GM12892 (cell line): ENCODE data around the gene GDPD5.
A peak's percentile ranks its signal among the peaks of the same experiment; 100 is the strongest.
"Not testable (repeated sequence)": the region's sequence is repeated elsewhere in the genome, so short reads cannot be mapped to it uniquely, and the experiment has no call there.

Experiments
- DNase-seq: peaks from one replicate; pipeline ENCODE4 v3.0.0; 2011; ENCODE audit not compliant: insufficient read length
- FAIRE-seq: peaks from 2 replicates; lab custom pipeline; 2011; peaks lifted over from hg19 to GRCh38; lab: Jason Lieb, UNC
- POLR2A ChIP-seq: IDR thresholded peaks from 2 replicates; pipeline ENCODE4 v1.6.1; 2011; ENCODE audit warnings: low read depth, low read length, control low read depth
- POLR2AphosphoS5 ChIP-seq: IDR thresholded peaks from 2 replicates; pipeline ENCODE4 v1.6.1; 2011; ENCODE audit warnings: low read depth, low read length, control low read depth
- TAF1 ChIP-seq: IDR thresholded peaks from 2 replicates; pipeline ENCODE4 v1.6.1; 2011; ENCODE audit warnings: low read depth, mild to moderate bottlenecking, control low read depth, low read length, borderline replicate concordance

The GDPD5 gene

DNA sequence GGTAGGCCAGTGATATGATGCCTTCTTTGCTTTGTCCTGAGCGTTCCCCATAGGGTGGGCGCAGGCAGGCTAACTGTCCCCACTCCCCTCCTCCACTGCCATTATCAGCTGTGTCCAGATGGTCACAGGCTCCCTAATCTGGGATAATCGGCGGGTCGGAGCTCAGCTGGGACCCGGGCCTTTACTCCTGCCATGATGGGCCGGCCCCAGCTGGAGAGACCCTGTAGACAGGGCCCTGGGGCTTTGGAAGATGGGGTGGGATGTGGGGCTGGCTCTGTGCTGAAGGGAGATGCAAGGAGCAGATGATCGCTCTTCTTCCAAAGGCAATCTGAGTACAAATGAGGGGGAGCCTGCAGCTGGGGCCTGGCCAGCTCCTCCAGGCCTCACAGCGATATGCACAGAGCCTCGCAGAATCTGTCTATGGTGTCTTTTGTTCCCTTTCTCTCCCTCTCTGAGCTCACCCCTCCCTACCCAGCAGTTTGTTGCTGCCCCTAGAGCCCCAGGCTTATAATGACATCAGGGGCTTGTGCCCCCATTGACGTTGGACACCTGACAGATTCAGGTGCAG, 104.6 kb downstream of the GDPD5 start:
- TF ChIP-seq POLR2A (no peak), TAF1 (no peak), POLR2AphosphoS5 (no peak)
- DNase-seq (peak; percentile 5), FAIRE-seq (no peak)

DNA sequence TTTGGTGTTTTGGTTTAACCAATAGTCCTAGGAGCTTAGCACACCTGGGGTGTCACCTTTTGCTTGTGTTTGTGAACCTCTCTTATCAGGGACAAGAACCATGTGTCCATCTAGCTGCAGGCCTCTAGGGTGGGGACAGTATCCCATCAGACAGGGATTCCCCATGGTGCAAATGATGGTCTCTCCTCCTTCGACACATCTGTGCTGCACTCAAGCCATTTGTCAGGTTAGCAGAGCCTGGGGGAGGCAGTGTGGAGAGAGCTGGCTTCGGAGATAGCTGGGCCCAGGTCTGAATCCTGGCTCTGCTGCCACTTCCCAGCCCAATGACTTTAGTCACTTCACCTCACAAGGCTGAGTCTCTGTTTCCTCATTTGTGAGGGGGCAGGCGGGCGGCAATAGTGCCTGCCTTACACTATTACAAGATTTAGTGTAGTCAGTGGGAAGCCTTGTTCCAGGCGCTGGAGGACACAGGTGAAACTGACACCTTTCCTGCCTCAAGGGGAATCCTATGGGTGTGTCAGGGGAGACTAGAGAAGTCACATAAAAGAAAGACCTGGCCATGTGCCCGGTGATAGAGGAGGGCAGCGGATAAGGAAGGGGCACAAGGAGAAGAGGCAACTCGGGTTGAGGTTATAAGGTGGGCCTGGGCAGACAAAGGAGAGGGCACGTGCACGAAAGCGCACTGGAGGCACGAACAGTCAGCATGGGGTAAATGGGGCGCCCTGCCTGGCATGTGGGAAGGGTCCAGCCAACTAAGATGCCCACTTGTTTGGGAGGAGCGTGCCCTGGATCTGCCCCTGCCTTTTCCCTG, 105.3 kb downstream of the GDPD5 start:
- DNase-seq = no peak
- no peak for FAIRE-seq

DNA sequence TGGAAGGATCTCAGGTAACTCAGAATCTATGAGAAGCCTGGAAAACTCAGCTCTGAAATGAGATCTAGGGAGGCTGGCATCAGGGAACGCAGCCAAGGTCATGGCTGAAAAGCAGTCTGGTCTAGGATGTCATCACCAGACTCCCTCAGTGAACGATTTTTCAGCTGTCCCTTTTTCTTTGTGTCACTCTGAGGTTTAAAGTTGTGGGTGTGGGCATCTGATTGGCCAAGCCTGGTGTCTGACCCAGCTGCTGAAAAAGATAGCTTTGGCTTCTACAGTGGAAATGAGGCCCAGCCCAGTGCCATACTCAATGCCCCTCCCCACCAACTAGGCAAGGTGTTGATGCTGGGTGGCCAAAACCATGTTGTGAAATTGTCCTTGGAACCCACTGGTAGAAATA, 111.9 kb downstream of the GDPD5 start:
- TF ChIP-seq POLR2AphosphoS5 (no peak), TAF1 (no peak), POLR2A (no peak)
- no peak for FAIRE-seq
- DNase-seq = no peak

More for the DNA sequence above, 105.3 kb downstream of the GDPD5 start:
- TF ChIP-seq POLR2A = no peak
- no peak for TF ChIP-seq POLR2AphosphoS5
- no peak for TF ChIP-seq TAF1

DNA sequence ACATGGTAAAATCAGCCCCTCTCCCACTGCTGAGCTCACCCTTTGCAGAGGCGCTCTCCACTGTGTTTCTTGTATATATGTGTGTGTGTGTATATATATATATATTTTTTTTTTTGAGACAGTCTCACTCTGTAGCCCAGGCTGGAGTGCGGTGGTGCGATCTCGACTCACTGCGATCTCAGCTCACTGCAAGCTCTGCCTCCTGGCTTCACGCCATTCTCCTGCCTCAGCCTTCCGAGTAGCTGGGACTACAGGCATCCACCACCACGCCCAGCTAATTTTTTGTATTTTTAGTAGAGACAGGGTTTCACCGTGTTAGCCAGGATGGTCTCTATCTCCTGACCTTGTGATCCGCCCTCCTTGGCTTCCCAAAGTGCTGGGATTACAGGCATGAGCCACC, 112.6 kb downstream of the GDPD5 start:
- DNase-seq, FAIRE-seq: not testable (repeated sequence)

DNA sequence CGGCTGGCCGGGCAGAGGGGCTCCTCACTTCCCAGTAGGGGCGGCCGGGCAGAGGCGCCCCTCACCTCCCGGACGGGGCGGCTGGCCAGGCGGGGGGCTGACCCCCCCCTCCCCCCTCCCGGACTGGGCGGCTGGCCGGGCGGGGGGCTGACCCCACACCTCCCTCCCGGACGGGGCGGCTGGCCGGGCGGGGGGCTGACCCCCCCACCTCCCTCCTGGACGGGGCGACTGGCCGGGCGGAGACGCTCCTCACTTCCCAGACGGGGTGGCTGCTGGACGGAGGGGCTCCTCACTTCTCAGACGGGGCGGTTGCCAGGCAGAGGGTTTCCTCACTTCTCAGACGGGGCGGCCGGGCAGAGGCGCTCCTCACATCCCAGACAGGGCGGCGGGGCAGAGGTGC, 115.8 kb downstream of the GDPD5 start:
- not testable (repeated sequence) for FAIRE-seq, DNase-seq

DNA sequence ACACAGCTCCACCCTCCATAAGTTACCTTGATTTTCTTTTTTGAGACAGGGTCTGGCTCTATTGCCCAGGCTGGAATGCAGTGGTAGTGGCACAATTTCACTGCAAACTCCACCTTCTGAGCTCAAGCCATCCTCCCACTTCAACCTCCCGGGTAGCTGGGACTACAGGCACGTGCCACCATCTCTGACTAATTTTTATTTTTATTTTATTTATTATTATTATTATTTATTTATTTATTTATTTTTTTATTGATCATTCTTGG, 116.9 kb downstream of the GDPD5 start:
- TF ChIP-seq TAF1 = no peak
- TF ChIP-seq POLR2AphosphoS5 = no peak
- TF ChIP-seq POLR2A = no peak
- DNase-seq = no peak
- FAIRE-seq = no peak

DNA sequence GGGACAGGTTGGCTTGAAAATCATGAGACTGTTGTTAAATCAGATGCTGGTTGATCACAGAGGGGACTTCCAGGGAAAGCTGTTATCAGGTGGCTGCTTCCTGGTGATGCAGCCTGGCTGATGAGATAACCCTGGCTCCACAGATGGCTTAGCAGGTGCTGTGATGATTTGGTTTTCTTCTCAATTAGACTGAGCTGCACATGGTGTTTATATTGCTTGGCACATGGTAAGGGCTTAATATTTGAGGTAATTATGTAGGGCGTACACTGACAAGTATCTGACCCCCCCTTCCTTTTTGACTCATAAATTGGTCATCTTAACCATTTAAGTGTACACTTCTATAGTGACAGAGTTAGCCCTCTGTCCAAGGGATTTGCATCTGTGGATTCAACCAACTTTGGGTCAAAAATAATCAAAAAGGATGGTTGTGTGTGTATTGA, 119.4 kb downstream of the GDPD5 start:
- peak; percentile 44; the same call in 1 of the 2 replicates for TF ChIP-seq POLR2A
- TF ChIP-seq POLR2AphosphoS5 = no peak; the same call in 1 of the 2 replicates
- no peak for TF ChIP-seq TAF1
- FAIRE-seq = no peak
- no peak for DNase-seq

DNA sequence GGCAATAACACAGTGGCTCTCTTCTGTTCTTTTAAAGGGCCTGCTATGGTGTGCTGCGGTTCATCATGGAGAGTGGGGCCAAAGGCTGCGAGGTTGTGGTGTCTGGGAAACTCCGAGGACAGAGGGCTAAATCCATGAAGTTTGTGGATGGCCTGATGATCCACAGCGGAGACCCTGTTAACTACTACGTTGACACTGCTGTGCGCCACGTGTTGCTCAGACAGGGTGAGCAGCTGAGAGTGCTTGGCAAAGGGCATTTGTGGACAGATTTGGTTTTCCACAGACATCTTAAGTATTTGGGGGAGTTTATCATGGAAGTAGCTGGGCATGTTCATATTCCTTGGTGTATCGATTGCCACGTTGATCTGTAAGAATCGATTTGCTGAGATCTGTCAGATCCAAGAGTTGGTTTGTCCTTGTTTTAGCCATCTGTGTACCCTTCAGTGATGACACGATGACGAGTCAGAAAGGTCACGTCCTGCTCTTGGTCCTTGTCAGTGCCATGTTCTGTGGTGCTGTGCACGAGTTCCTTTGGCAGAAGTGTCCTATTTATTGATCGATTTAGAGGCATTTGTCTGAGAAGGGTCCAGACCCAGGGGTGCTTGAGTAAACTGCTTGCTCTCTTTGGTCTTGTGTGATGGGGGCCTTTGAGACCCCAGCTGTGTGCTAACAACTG, 121.6 kb downstream of the GDPD5 start:
- no peak for DNase-seq
- TF ChIP-seq POLR2AphosphoS5 (peak; percentile 27; the same call in 1 of the 2 replicates), POLR2A (no peak), TAF1 (no peak)
- FAIRE-seq = no peak

DNA sequence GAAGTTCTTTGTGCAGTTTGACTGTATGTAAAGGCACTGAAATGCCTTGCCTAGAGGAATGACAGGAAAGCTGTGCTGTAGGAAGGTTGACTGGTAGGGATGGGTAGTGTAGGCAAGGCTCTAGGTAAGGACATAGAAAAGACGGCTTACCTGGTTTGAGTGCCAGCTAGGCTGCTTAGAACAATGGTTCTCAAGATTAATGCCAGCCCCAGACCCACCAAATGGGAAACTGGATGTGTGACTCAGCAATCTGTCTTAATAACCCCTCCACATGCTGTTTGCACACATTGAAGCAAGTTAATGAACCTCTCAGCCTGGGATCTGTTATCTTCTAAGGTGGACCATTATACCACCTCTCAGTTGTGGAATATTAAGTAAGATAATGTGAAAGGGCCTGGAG, 122.7 kb downstream of the GDPD5 start:
- no peak for DNase-seq
- FAIRE-seq = no peak
- TF ChIP-seq TAF1 = no peak
- TF ChIP-seq POLR2A = 0 out of 2 replicates have a peak, but pooled peaks have one; percentile 31
- TF ChIP-seq POLR2AphosphoS5 = peak; percentile 68; the same call in 1 of the 2 replicates

DNA sequence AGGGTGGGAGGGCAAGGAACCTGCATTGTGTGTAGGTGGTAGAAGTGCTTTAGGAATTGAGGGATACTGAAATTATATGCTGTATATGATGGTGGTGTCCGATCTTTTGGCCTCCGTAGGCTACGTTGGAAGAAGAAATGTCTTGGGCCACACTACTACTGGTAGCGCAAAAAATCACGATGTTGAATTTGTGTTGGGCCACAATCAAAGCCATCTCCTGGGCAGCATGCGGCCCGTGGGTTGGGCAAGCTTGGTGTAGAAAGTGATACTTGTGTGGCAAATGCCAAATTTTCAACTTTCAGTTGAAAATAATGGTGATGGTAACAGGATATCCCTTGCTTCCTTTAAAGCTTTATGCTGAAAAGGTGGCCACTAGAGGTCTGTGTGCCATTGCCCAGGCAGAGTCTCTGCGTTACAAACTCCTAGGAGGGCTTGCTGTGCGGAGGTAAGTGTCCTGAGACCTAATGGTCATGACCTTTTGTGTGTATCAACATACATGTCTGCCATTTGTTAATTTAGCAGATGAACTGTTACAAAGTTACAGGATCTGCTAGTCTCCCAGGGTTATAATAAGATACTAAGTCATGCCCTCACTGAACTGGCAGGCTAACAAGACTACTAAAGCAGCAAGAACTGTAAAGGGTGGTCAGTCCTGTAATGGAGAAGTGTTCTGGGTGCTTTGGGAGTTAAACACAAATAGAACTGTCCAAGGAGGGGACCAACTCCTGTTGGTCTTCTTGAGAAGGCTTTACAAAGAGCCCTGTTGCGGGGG, 123.6 kb downstream of the GDPD5 start:
- no peak for DNase-seq
- TF ChIP-seq TAF1 (no peak), POLR2AphosphoS5 (no peak), POLR2A (no peak)
- FAIRE-seq = no peak

DNA sequence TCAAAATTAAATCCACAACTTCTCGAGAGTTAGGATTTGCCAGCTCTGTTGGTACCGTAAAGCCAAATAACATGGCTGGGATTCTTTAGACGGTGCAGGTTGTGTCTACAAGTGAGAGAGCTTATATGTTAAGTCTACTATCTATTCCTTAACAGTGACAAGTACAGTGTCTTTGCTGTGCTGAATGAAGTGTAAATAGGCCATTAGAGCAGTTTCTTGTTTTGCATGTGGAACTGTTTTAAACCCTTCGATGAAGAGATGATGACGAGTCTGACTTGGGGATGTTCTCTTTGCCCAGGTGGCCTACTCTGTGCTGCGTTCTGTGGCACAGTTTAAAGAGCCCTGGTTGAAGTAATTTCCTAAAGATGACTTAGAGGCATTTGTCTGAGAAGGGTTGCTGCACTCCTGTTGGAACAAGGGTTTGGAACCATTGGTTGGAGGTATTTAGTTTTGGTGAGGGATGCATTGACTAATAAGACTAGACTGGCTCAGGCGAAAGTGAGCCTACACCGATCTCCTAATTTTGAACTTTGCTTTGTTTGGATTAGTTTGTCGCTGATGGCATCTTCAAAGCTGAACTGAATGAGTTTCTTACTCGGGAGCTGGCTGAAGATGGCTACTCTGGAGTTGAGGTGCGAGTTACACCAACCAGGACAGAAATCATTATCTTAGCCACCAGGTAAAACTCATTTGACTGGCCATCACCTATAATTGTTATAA, 125.4 kb downstream of the GDPD5 start:
- TF ChIP-seq TAF1 (no peak), POLR2A (no peak; the same call in 1 of the 2 replicates), POLR2AphosphoS5 (no peak)
- FAIRE-seq (peak; percentile 21), DNase-seq (no peak)
